ENCODE measurements around the gene KCNN1.
"Not testable (repeated sequence)": the region's sequence is repeated elsewhere in the genome, so short reads cannot be mapped to it uniquely, and the experiment has no call there.

The KCNN1 gene

DNA sequence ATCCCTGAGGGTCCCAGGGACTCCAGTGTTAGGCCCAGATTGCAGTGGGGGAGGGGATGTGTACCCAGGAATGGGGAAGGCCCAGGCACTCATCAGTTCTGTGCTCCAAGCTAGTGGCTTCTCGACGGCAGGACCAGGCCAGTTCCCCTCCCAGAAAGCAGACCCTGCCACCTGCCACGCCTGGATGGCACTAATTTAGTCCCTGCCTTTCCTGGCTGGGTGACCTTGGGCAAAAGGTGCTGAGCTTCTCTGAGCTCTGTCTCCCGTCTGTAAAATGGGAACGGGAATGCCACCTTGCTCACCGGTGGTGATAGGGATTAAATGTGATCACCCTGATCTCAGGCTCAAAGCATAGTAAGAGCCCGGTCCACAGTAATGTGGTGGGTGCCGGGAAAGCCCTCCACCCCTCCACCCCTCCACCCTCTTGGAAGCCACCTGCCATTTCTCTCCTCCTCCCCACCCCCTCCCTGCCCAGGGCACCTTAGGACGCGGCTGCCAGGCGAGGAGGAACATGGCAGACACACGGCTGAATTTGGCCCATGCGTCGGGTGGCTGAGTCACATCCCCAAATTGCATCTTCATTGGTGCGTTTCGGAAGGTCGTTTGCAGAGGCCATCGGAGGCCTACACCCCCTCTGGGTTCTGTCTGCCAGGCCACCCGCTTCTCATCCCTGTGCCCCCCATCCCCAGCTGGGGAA is 2.3 kb downstream of the KCNN1 start:
- DNase-seq (ENCODE audit: low spot score), result no peak

DNA sequence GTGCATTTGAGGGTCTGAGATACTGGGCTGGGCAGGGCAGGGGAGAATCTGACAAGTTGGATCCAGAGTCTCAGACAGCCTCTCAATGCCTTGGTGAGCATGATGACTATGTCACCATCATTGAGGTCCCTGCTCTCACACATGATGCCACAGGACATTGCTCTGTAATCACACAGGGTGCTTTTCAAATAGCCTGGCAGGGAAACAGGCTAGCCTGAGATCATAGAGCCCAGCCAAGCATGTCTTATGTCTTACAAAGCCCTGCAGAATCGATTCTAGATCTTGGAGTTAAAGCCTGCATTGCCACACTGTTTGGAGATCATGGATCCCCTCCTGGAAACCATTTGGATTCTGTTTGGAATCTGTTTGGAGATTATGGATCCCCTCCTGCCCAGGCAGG is 5.3 kb downstream of the KCNN1 start:
- no peak for DNase-seq (ENCODE audit: low spot score)

GRCh38 chr19:17973759-17974158 is 6.9 kb downstream of the KCNN1 start:
- no peak for DNase-seq (ENCODE audit: low spot score)

GRCh38 chr19:17974551-17974950 is 7.6 kb downstream of the KCNN1 start:
- no peak for DNase-seq (ENCODE audit: low spot score)

- no peak for DNase-seq (ENCODE audit: low spot score)
These were observed 8.1 kb downstream of the KCNN1 start for GRCh38 chr19:17975032-17975431.

- no peak for DNase-seq (ENCODE audit: low spot score)
These were observed 10.1 kb downstream of the KCNN1 start for GRCh38 chr19:17977021-17977420.

GRCh38 chr19:17977488-17977887 is 10.6 kb downstream of the KCNN1 start:
- no peak for DNase-seq (ENCODE audit: low spot score)

- no peak for DNase-seq (ENCODE audit: low spot score)
These were observed 14.7 kb downstream of the KCNN1 start for GRCh38 chr19:17981611-17982010.

- DNase-seq (ENCODE audit: low spot score), result no peak
These were observed 15.5 kb downstream of the KCNN1 start for GRCh38 chr19:17982430-17982829.

- no peak for DNase-seq (ENCODE audit: low spot score)
These were observed 18.3 kb downstream of the KCNN1 start for GRCh38 chr19:17985037-17985818.

- DNase-seq (ENCODE audit: low spot score), result not testable (repeated sequence)
These were observed 19.7 kb downstream of the KCNN1 start for GRCh38 chr19:17986569-17986968.

DNA sequence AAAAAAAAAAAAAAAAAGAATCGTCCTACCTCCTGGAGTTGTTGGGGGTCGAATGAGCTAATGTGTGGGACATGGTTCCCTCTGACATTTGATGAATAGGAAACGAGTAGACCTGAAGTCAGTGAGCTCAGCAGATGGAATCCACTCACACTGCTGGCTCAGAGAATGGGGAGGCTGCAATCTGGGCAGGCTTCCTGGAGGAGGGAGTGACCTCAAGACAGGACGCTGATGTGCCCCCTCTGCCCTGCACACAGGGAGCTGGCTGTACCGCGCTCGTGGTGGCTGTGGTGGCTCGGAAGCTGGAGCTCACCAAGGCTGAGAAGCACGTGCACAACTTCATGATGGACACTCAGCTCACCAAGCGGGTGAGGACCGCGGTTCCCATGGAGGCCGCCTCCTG is 21.3 kb downstream of the KCNN1 start:
- DNase-seq (ENCODE audit: low spot score), result no peak

DNA sequence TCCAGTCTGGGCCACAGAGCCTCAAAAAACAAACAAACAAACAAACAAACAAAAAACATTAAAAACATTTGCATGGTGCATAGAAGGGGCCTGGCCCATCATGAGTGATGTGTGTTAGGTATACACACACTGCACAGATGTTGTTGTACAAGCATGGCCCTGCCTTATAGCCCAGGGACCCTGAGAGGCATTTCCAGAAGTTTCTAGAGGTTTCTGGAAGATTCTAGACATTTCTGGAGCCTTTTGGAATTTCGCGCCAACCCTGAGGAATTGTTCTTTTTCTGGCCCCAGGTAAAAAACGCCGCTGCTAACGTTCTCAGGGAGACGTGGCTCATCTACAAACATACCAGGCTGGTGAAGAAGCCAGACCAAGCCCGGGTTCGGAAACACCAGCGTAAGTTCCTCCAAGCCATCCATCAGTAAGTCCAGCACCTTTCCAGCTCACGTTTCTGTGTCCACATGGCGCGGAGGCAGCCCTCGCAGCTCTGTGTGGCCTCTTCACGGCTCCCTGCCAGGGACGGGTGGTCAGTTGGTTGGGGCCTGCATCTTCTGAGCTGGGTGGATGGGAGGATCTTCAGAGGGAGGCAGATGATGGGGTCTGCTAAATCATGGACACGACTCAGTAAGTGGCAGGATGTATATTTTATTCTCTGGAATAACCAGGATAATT is 22.7 kb downstream of the KCNN1 start:
- no peak for DNase-seq (ENCODE audit: low spot score)

DNA sequence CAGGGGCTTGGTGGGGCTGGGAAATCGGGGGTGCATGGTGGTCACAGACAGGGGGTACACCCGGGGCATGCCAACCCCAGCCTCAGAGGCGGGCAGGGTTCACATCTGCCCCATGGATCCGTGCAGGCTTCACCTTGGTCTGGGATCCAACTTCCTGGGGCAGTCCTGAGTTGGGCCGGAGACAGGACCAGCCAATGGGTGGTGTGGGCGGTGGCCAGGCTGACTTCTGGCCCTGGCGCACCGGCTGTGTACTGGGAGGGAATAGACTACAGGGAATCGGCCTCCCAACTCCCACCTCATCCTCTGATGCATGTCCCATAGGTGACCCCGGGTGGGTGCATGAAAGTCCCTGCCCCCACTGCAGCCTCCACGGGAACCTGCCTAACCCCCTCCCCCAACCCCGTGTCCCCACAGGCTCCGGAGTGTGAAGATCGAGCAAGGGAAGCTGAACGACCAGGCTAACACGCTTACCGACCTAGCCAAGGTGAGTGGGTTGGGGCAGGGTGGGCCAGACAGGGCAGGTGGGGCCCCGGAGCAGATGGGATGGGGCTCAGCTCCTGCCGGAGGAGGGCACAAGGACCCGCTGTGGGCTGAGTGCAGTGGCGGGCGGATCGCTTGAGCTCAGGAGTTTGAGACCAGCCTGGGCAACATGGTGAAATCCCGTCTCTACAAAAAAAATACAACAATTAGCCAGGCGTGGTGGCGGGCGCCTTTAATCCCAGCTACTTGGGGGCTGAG is 26.3 kb downstream of the KCNN1 start:
- DNase-seq (ENCODE audit: low spot score), result no peak

GRCh38 chr19:17996826-17997316 is 30.0 kb downstream of the KCNN1 start:
- peak; percentile 72 for DNase-seq (ENCODE audit: low spot score)

DNA sequence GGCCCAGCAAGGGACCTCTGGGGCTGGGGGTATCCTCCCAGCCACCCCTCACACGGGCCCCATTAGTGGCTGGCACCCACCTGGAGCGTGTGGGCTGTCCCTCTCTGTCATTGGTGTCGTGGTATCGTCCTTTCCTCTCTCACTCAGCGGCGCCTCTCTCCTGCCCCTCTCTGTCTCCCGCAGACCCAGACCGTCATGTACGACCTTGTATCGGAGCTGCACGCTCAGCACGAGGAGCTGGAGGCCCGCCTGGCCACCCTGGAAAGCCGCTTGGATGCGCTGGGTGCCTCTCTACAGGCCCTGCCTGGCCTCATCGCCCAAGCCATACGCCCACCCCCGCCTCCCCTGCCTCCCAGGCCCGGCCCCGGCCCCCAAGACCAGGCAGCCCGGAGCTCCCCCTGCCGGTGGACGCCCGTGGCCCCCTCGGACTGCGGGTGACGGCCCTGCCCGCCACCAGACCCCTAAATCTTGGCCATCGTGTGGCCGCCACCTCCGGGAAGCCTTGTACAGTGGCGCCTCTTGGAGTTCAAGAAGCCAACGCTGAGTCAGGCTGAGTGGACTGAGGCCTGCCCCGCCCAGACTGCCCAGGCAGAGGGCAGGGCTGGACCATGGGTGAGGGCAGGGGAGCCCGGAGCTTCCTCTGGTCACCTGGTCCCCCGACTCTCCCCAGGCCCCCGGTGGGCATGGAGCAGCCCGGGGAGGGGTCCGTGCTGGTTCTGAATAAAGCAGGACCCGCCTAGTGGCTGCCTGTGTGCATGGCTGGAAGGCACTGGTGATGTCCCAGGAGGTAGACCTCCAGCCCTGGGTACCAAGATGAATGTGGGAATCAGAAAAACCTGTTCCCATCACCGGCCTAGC is 31.3 kb downstream of the KCNN1 start:
- DNase-seq (ENCODE audit: low spot score), result no peak

- DNase-seq (ENCODE audit: low spot score), result no peak
These were observed 31.9 kb downstream of the KCNN1 start for GRCh38 chr19:17998827-17999150.

- DNase-seq (ENCODE audit: low spot score), result no peak
These were observed 33.0 kb downstream of the KCNN1 start for GRCh38 chr19:17999684-18000479.

GRCh38 chr19:18000480-18000914 is 33.6 kb downstream of the KCNN1 start:
- no peak for DNase-seq (ENCODE audit: low spot score)
